HepG2 (cell line): ENCODE results near the gene MAN2C1. TPM values are rescaled to one million over a fixed set of nuclear protein-coding genes. Genes with fewer than 3 reads are reported as not detected.

ENCODE experiments used
- AGO2 ChIP-seq: fragments of 200-400 bp; formaldehyde crosslinking; optimal IDR thresholded peaks from 2 replicates; pipeline ENCODE3; 2017; ENCODE audit warnings: mild to moderate bottlenecking, low read depth, low read length, moderate library complexity
- BRF2 ChIP-seq: sonication (generic); formaldehyde crosslinking; IDR thresholded peaks from 2 replicates; pipeline ENCODE4 v1.8.1; 2022; ENCODE audit warnings: mild to moderate bottlenecking, missing genetic modification reagents
- CBX5 ChIP-seq: sonication (generic); formaldehyde crosslinking; IDR thresholded peaks from 2 replicates; pipeline ENCODE4 v1.4.0; 2020; ENCODE audit warnings: missing genetic modification reagents, borderline replicate concordance
- CREM ChIP-seq, 2 experiments: sonication (generic) in 1 of 2; formaldehyde crosslinking in 1 of 2; IDR thresholded peaks; 2 replicates each; pipeline versions ENCODE4 v1.4.0 to v1.6.1; 2016 to 2020; ENCODE audit warnings: antibody characterized with exemption in 1 of 2, mild to moderate bottlenecking in 1 of 2, missing genetic modification reagents in 1 of 2
- HINFP ChIP-seq: sonication (generic); formaldehyde crosslinking; IDR thresholded peaks from 2 replicates; pipeline ENCODE4 v1.4.0; 2020; ENCODE audit warnings: low read depth, mild to moderate bottlenecking, missing genetic modification reagents
- HOXA5 ChIP-seq: sonication (generic); formaldehyde crosslinking; IDR thresholded peaks from 2 replicates; pipeline ENCODE4 v1.4.0; 2020; ENCODE audit warnings: missing genetic modification reagents
- JARID2 ChIP-seq: sonication (generic); formaldehyde crosslinking; IDR thresholded peaks from 2 replicates; pipeline ENCODE4 v1.8.1; 2023; ENCODE audit warnings: missing genetic modification reagents, inconsistent platforms; ENCODE audit not compliant: insufficient replicate concordance
- MLX ChIP-seq: IDR thresholded peaks from 2 replicates; pipeline ENCODE4 v1.6.1; 2016
- MXD3 ChIP-seq: IDR thresholded peaks from 2 replicates; pipeline ENCODE4 v1.6.1; 2016; ENCODE audit warnings: mild to moderate bottlenecking, missing biosample characterization, missing genetic modification reagents
- NAIF1 ChIP-seq: sonication (generic); formaldehyde crosslinking; IDR thresholded peaks from 2 replicates; pipeline ENCODE4 v1.5.0; 2020; ENCODE audit warnings: mild to moderate bottlenecking, missing genetic modification reagents, borderline replicate concordance
- NCOA1 ChIP-seq: sonication (generic); formaldehyde crosslinking; IDR thresholded peaks from 2 replicates; pipeline ENCODE4 v1.9.0; 2021; ENCODE audit warnings: missing genetic modification reagents
- PCBP2 ChIP-seq: fragments of 200-400 bp; formaldehyde crosslinking; optimal IDR thresholded peaks from 2 replicates; pipeline ENCODE3; 2018; ENCODE audit warnings: low read length, low read depth; ENCODE audit not compliant: poor library complexity, severe bottlenecking
- POLR2A ChIP-seq, 2 experiments: IDR thresholded peaks; 2 replicates each; pipeline ENCODE4 v1.6.1; 2011; ENCODE audit warnings: low read depth in 2 of 2, low read length in 2 of 2, mild to moderate bottlenecking in 1 of 2, moderate library complexity in 1 of 2; ENCODE audit not compliant: insufficient read depth in 1 of 2
- RARA ChIP-seq: IDR thresholded peaks from 2 replicates; pipeline ENCODE4 v1.6.1; 2016; ENCODE audit warnings: missing genetic modification reagents, missing compliant biosample characterization
- RBM22 ChIP-seq: fragments of 200-400 bp; formaldehyde crosslinking; optimal IDR thresholded peaks from 2 replicates; pipeline ENCODE3; 2017; ENCODE audit warnings: mild to moderate bottlenecking, low read length, moderate library complexity
- RNF2 ChIP-seq: fragments of 450-650 bp; conservative IDR thresholded peaks from 2 replicates; pipeline ENCODE4 v1.6.1; 2016; ENCODE audit warnings: low read depth
- SMAD3 ChIP-seq: sonication (generic); formaldehyde crosslinking; IDR thresholded peaks from 2 replicates; pipeline ENCODE4 v1.4.0; 2020; ENCODE audit warnings: missing genetic modification reagents
- U2AF2 ChIP-seq: fragments of 200-400 bp; formaldehyde crosslinking; IDR thresholded peaks from 2 replicates; pipeline ENCODE4 v1.6.1; 2017; ENCODE audit warnings: low read depth, mild to moderate bottlenecking, low read length
- ZBTB42 ChIP-seq: sonication (generic); formaldehyde crosslinking; IDR thresholded peaks from 2 replicates; pipeline ENCODE4 v1.5.0; 2020; ENCODE audit warnings: mild to moderate bottlenecking, missing genetic modification reagents
- ZKSCAN5 ChIP-seq: sonication (generic); formaldehyde crosslinking; IDR thresholded peaks from 2 replicates; pipeline ENCODE4 v1.5.1; 2020; ENCODE audit warnings: mild to moderate bottlenecking, missing genetic modification reagents
- ZNF180 ChIP-seq: sonication (generic); formaldehyde crosslinking; IDR thresholded peaks from 2 replicates; pipeline ENCODE4 v1.4.0; 2020; ENCODE audit warnings: low read depth, missing genetic modification reagents, borderline replicate concordance
- ZNF207 ChIP-seq: fragments of 450-650 bp; IDR thresholded peaks from 2 replicates; pipeline ENCODE4 v1.6.1; 2016; ENCODE audit warnings: antibody characterized with exemption, borderline replicate concordance
- ZNF281 ChIP-seq: sonication (generic); formaldehyde crosslinking; IDR thresholded peaks from 2 replicates; pipeline ENCODE4 v1.4.0; 2020; ENCODE audit warnings: missing genetic modification reagents, borderline replicate concordance
- ZNF468 ChIP-seq: sonication (generic); formaldehyde crosslinking; IDR thresholded peaks from 2 replicates; pipeline ENCODE4 v1.8.0; 2022; ENCODE audit warnings: mild to moderate bottlenecking, moderate library complexity, missing genetic modification reagents
- ZNF792 ChIP-seq: IDR thresholded peaks from 2 replicates; pipeline ENCODE4 v1.6.1; 2016
- polyA plus RNA-seq, 8 experiments: library from polyadenylated mRNA; depleted of rRNA in 3 of 8; stranded (reverse) in 7 of 8; unstranded in 1 of 8; fragments of >200 nt; fragmentation: Illumina TruSeq in 4 of 8; extraction: Trizol in 4 of 8; gene quantifications; 2 replicates each; pipeline versions ENCODE4 v1.2.1 to v1.2.3, GENCODE V29; 2011 to 2016; ENCODE audit warnings: low read depth in 4 of 8, missing spikeins in 1 of 8, mixed read lengths in 1 of 8; ENCODE audit not compliant: insufficient read depth in 1 of 8
- total RNA-seq, 5 experiments: library from RNA; depleted of rRNA; stranded (reverse); fragments of >200 nt; fragmentation: Illumina TruSeq; extraction: Trizol; gene quantifications; 2 replicates each; pipeline ENCODE4 v1.2.3, GENCODE V29; 2016; ENCODE audit warnings: low read depth in 1 of 5

Gene MAN2C1
- total and polyA plus RNA-seq, 2 of the 13 experiments (the other 11 are each of a cell fraction or from before 2014, with no cell fraction given), result 62.6 to 71.0 TPM

GRCh38 chr15:75347222-75348033 is 21.0 kb downstream of the MAN2C1 start (continued):
- TF ChIP-seq BRF2 (CRISPR knock-in tag) (no peak), NCOA1 (CRISPR knock-in tag) (no peak), AGO2 (peak; percentile 42), POLR2A (IDR thresholded peaks at IDR 0.05; ENCODE audit: insufficient read depth in 1 of 2, low read depth in 2 of 2, low read length in 2 of 2) (peak in 1 of 2 experiments; percentile 58; a peak in 2 of 4 replicates), RNF2 (no peak), NAIF1 (CRISPR knock-in tag) (no peak), MLX (CRISPR knock-in tag) (no peak), ZNF207 (no peak), CBX5 (CRISPR knock-in tag) (no peak), RBM22 (no peak), RARA (no peak), HINFP (CRISPR knock-in tag) (no peak), ZNF180 (CRISPR knock-in tag) (no peak), MXD3 (CRISPR knock-in tag) (no peak), ZBTB42 (CRISPR knock-in tag) (no peak), CREM (IDR thresholded peaks at IDR 0.05) (peak; percentile 60), CREM (CRISPR knock-in tag; IDR thresholded peaks at IDR 0.05) (no peak), U2AF2 (no peak), ZNF281 (CRISPR knock-in tag) (no peak), ZNF468 (CRISPR knock-in tag) (0 out of 2 replicates have a peak, but pooled peaks have one; percentile 83), ZNF792 (CRISPR knock-in tag) (no peak), JARID2 (CRISPR knock-in tag) (no peak), PCBP2 (peak; percentile 8), HOXA5 (CRISPR knock-in tag) (0 out of 2 replicates have a peak, but pooled peaks have one; percentile 48), ZKSCAN5 (CRISPR knock-in tag) (no peak), SMAD3 (CRISPR knock-in tag) (0 out of 2 replicates have a peak, but pooled peaks have one; percentile 9)
